SIG-M5 treated with dmso at 0.1 percent for 504 hours (cell line): ENCODE data around the gene RTP5.
"Not testable (repeated sequence)": the region's sequence is repeated elsewhere in the genome, so short reads cannot be mapped to it uniquely, and the experiment has no call there.

ENCODE experiments used
- DNase-seq: peaks from one replicate; lab custom pipeline; 2025; ENCODE audit not compliant: unreplicated experiment; lab: John Stamatoyannopoulos, UW

RTP5 gene

DNA sequence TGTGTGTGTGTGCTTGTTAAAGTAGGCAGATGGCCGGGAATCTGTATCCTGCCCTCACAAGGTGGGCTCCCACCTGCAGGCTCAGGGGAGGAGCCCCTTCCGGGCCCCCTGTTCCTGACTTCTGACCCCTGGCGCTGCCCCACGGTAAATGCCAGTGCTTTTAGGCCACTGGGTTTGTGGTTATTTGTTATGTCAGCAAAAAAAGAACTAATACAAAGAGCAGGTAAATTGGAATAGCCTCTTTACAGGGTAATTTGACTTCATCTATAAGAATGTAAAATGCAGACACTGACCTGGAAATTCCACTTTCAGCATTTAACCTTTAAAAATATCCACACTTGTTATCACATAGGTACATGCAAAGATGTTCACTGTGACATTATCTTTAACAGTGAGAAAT is 44.2 kb downstream of the RTP5 start:
- DNase-seq, result no peak

DNA sequence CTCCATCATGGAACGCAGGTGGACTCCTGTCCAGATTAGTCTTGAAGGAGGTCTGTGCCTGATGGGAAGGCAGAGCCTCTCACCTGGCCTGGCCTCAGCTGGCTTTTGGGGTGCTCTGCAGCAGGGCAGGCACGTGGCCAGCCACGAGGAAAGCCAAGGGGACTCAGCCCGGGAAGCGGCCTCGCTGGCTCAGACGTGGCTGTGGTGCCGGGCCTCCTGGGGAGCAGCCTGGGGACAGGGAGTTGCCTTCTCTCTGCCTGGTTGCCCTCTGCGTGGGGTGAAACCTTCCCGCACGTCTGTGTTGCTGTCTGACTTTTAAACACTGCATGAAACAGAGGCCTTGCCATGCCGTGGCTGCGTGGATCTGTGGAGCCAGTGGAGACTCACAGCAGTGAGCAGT is 45.0 kb downstream of the RTP5 start:
- DNase-seq, result no peak

DNA sequence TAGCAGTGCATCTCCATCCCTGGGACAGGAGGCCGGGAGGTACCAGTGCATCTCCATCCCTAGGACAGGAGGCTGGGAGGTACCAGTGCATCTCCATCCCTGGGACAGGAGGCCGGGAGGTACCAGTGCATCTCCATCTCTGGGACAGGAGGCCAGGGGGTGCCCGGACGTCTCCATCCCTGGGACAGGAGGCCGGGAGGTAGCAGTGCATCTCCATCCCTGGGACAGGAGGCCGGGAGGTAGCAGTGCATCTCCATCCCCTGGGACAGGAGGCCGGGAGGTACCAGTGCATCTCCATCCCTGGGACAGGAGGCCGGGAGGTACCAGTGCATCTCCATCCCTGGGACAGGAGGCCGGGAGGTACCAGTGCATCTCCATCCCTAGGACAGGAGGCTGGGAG is 52.1 kb downstream of the RTP5 start:
- DNase-seq, result not testable (repeated sequence)

DNA sequence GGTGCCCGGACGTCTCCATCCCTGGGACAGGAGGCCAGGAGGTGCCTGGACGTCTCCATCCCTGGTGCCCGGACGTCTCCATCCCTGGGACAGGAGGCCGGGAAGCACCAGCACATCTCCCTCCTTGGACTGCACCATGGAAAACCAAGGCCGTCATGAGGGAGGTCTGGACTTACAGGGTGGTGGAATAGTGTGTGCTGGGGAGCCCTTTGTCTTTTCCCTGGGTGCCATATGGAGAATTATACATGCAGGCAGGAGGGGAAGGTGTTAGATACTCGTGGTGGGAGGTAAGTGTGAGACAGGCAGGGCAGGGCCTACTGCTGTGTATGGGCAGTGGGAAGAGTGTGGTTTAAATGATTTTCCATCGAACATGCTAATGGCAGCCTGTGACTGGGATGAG is 52.9 kb downstream of the RTP5 start:
- no peak for DNase-seq

DNA sequence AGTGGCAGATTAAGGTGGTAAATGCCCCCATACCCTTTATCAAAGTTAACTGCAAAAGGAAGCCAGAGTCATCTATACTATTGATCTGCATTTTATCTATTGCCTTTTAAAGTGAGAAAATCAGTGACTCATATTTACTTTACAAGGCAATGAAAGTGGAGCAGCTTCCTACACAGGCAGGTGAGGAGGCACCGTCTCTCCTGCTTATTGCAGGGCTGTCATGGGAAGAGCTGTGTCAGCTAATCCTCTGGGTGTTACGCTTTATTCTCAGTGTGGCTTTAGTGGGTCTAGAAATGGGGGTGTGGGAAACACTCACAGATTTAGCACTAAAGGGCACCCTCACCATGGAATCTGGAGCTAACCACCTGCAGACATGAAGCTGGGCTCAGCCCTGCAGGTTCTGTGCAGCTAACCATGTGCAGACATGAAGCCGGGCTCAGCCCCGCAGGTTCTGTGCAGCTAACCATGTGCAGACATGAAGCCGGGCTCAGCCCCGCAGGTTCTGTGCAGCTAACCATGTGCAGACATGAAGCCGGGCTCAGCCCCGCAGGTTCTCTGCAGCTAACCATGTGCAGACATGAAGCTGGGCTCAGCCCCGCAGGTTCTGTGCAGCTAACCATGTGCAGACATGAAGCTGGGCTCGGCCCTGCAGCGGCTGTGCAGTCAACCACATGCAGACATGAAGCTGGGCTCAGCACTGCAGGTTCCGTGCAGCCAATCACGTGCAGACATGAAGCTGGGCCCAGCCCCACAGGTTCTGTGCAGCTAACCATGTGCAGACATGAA is 53.5 kb downstream of the RTP5 start:
- not testable (repeated sequence) for DNase-seq
